DMS53 treated with DMSO at 0.1 percent for 48 hours (cell line): ENCODE results near the gene NOG.

Experiments used
- DNase-seq: peaks from one replicate; lab custom pipeline; 2025; ENCODE audit not compliant: unreplicated experiment; lab: John Stamatoyannopoulos, UW

Gene NOG

GRCh38 chr17:56635641-56636040, 42.1 kb downstream of the NOG start:
- no peak for DNase-seq

DNA sequence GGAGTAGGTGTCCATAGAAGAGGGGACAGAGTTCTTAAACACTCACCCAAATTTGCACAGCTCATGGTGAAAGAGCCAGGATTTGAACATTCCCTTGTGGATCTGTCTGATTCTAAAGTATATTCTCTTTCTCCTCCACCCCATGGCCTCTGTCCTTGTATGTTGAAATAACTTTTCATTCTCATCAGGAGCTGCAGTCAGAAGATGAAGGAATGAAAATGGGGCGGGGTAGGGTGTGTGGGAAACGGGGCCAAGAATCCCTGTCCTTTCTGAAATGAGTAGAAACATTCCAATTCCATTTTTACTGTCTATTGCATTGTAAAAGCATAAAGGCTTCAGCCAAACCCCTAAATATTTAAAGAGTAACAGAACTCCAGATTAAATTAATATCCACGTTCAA, 42.8 kb downstream of the NOG start:
- no peak for DNase-seq

DNA sequence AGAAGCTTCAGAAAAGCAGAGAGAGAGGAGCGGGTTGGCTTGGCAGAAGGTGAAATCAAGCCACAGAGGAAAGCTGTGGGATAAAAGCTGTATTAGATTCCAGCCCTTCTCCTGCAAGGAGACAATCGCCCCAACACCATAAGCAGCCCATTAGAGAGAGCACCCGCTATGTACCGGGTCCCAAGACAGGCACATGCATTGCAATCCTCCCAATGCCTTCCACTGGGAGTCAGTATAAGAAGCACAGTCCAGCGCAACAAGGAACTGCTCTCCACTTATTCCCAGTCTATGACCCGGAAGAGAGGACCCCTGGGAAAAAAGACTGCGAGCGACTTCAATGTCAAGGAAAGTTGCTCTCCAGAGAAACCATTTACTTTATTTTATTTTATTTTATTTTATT, 43.8 kb downstream of the NOG start:
- DNase-seq, result no peak

DNA sequence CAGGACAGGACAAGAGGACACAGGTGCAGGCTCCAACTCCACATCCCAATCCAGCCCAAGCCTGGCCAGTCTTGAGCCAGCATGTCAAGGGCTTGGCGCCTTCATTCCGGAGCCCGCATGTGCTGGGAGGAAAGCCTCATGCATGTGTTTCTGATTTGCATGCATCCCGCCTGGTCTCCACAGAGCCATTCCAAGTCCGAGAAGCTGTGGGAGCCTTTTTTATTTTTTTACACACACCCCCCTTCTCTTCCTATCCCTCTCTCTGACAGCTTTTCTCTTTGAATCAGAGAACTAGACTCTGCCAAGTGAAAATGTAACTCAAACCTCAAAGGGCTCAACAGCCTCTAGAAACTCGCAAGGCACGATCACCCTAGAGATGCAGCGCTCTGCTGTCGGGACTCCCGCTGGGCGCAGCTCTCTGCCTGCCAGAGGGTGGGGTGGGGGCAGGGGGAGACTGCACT, 45.1 kb downstream of the NOG start:
- DNase-seq, result no peak

GRCh38 chr17:56639517-56639916, 46.0 kb downstream of the NOG start:
- no peak for DNase-seq

DNA sequence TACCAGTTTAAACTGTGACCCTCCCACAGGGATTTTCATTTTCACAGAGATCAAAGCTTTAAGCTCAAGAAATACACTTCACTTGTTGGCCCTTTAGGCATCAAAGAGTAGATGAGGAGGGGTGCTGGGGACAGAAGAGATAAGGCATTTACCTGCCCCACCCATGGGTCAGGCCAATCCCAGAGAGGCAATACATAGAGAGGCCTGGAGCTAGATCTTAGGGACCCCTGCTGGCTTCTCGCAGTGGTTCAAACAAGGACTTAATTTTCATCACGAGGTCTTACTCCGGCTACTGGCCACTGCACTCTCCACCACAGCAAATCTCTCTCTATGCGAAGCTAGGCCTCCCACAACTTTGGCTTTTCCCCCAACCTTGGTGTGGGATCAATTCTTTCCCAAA, 46.6 kb downstream of the NOG start:
- DNase-seq, result no peak

DNA sequence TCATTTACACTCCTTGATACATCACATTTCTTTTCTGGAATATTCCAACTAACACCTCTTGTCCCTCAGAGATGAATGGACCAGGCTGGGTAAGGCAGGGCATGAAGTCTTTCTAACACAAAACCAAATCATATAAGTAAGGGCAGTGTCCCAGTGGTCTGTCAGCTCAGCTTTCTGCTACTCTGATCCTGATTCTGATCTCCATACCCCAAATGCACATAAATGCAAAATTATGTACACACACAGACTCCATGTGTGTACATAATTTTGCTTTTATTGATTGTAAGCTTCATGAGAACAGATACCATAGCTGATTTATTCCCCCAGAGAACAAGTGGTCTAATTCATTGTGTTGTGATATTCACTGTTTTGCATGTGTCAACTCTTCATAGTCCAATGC, 47.9 kb downstream of the NOG start:
- DNase-seq, result no peak

- no peak for DNase-seq
Measured at GRCh38 chr17:56641894-56642293, 48.4 kb downstream of the NOG start.

- no peak for DNase-seq
Measured at GRCh38 chr17:56642424-56642823, 48.9 kb downstream of the NOG start.
